IPS-NIHi11 (cell line): ENCODE data around the gene RAX2.

Experiments used
- DNase-seq: peaks from one replicate; pipeline ENCODE4 v3.0.0; 2012; ENCODE audit warnings: mixed read lengths, low spot score

The RAX2 gene

GRCh38 chr19:3801412-3802096 is 29.5 kb upstream of the RAX2 start:
- peak; percentile 82 for DNase-seq

- DNase-seq, result no peak
Observed at GRCh38 chr19:3800996-3801395, 29.0 kb upstream of the RAX2 start.

GRCh38 chr19:3798137-3798536 is 26.1 kb upstream of the RAX2 start:
- DNase-seq, result no peak

- DNase-seq, result no peak
Observed at GRCh38 chr19:3796358-3796757, 24.3 kb upstream of the RAX2 start.

- DNase-seq, result no peak
Observed at GRCh38 chr19:3793799-3794198, 21.8 kb upstream of the RAX2 start.

- DNase-seq, result no peak
Observed at GRCh38 chr19:3792114-3792513, 20.1 kb upstream of the RAX2 start.

- DNase-seq, result no peak
Observed at GRCh38 chr19:3790941-3791340, 18.9 kb upstream of the RAX2 start.

- no peak for DNase-seq
Observed at GRCh38 chr19:3790209-3790734, 18.2 kb upstream of the RAX2 start.

- DNase-seq, result no peak
Observed at GRCh38 chr19:3788996-3789778, 17.2 kb upstream of the RAX2 start.

- DNase-seq, result peak; percentile 85
Observed at GRCh38 chr19:3785938-3786824, 14.2 kb upstream of the RAX2 start, which contains the start of gene MATK. TSS of gene MATK (minus strand) at chr19:3786381. CDS start at chr19:3785135, 1,246 bp downstream.

- DNase-seq, result peak; percentile 45
Observed at GRCh38 chr19:3785451-3785937, 13.5 kb upstream of the RAX2 start.

GRCh38 chr19:3784607-3785450 is 12.8 kb upstream of the RAX2 start:
- DNase-seq, result peak; percentile 37

GRCh38 chr19:3783660-3784584 is 11.9 kb upstream of the RAX2 start:
- peak; percentile 85 for DNase-seq

GRCh38 chr19:3782903-3783302 is 10.9 kb upstream of the RAX2 start:
- no peak for DNase-seq

GRCh38 chr19:3782330-3782729 is 10.3 kb upstream of the RAX2 start:
- no peak for DNase-seq

- DNase-seq, result no peak
Observed at GRCh38 chr19:3781603-3782002, 9.6 kb upstream of the RAX2 start.

- DNase-seq, result no peak
Observed at GRCh38 chr19:3780786-3781304, 8.8 kb upstream of the RAX2 start.

- peak; percentile 31 for DNase-seq
Observed at GRCh38 chr19:3778899-3779723, 7.1 kb upstream of the RAX2 start.
